CD4-positive, alpha-beta T cell (primary cell): ENCODE measurements around the gene SCN8A. TPM values are rescaled to one million over a fixed set of nuclear protein-coding genes. Genes with fewer than 3 reads are reported as not detected.

Source experiments
- ATAC-seq: fragments of 200-7000 bp; cut with Tn5 transposase; one replicate; pipeline ENCODE4 v1.10.0; 2022; ENCODE audit warnings: mild to moderate bottlenecking; ENCODE audit not compliant: poor library complexity
- CTCF ChIA-PET: fragments of 350-600 bp; sonication (Branson Sonifier 250); formaldehyde crosslinking; loops from one replicate; lab custom pipeline; 2021; ENCODE audit warnings: antibody characterized with exemption, inconsistent platforms; lab: Charles Lee
- POLR2A ChIA-PET: fragments of 350-600 bp; sonication (Branson Sonifier 250); formaldehyde crosslinking; loops from one replicate; lab custom pipeline; 2021; ENCODE audit warnings: antibody characterized with exemption, inconsistent platforms; lab: Charles Lee
- DNase-seq, 14 experiments: peaks; one replicate each; pipeline ENCODE4 v3.0.0-alpha.2; 2013 to 2020; ENCODE audit warnings: mixed read lengths in 2 of 14
- H3K27ac ChIP-seq, 2 donors: one replicate each; pipeline versions ENCODE4 v1.5.1 to v1.7.0; 2013; ENCODE audit warnings: low read length in 2 of 2, low read depth in 1 of 2, mild to moderate bottlenecking in 1 of 2
- H3K27me3 ChIP-seq, 2 experiments: 1 replicate in 1 of 2; 2 replicates in 1 of 2; pipeline versions ENCODE4 v1.6.1 to v1.7.0; 2013; ENCODE audit warnings: low read length in 2 of 2, control low read depth in 1 of 2, mild to moderate bottlenecking in 1 of 2, moderate library complexity in 1 of 2; ENCODE audit not compliant: insufficient read depth in 2 of 2, control insufficient read depth in 1 of 2
- H3K36me3 ChIP-seq: one replicate; pipeline ENCODE4 v1.6.1; 2013; ENCODE audit warnings: low read length, control low read depth; ENCODE audit not compliant: insufficient read depth
- H3K4me1 ChIP-seq: one replicate; pipeline ENCODE4 v1.6.1; 2013; ENCODE audit warnings: low read length, control low read depth; ENCODE audit not compliant: insufficient read depth
- H3K4me3 ChIP-seq: one replicate; pipeline ENCODE4 v1.5.1; 2013; ENCODE audit warnings: mild to moderate bottlenecking, low read length, moderate library complexity
- H3K9me3 ChIP-seq, 2 experiments: 1 replicate in 1 of 2; 2 replicates in 1 of 2; pipeline versions ENCODE4 v1.6.1 to v1.7.0; 2013; ENCODE audit warnings: low read length in 2 of 2, mild to moderate bottlenecking in 2 of 2, control low read depth in 1 of 2, moderate library complexity in 1 of 2; ENCODE audit not compliant: control insufficient read depth in 1 of 2, insufficient read depth in 1 of 2
- H3K27ac Mint-ChIP-seq: one replicate; pipeline ENCODE4 v1.8.0; 2020; ENCODE audit warnings: mixed read lengths
- H3K27me3 Mint-ChIP-seq: one replicate; pipeline ENCODE4 v1.8.0; 2021; ENCODE audit warnings: mixed read lengths
- H3K36me3 Mint-ChIP-seq: one replicate; pipeline ENCODE4 v1.8.0; 2021; ENCODE audit warnings: low read depth, mixed read lengths
- H3K4me1 Mint-ChIP-seq: one replicate; pipeline ENCODE4 v1.8.0; 2021; ENCODE audit warnings: low read depth, mixed read lengths
- H3K4me3 Mint-ChIP-seq: one replicate; pipeline ENCODE4 v1.8.0; 2020; ENCODE audit warnings: mild to moderate bottlenecking, mixed read lengths
- H3K9me3 Mint-ChIP-seq: one replicate; pipeline ENCODE4 v1.8.0; 2020; ENCODE audit warnings: mixed read lengths
- CTCF ChIP-seq: fragments of 200-600 bp; IDR thresholded peaks from one replicate; pipeline ENCODE4 v1.8.0; 2022; ENCODE audit warnings: antibody characterized with exemption, mild to moderate bottlenecking
- intact Hi-C, 2 experiments: fragments of 100-400 bp; cut with DNase I in 1 of 2; cut with micrococcal nuclease in 1 of 2; formaldehyde crosslinking; loops; one replicate each; pipeline versions ENCODE4 v1.15.1 to v1.9.0; 2023 to 2025; cut with DNase I, micrococcal nuclease
- total RNA-seq, 174 experiments: library from RNA in 2 of 174; stranded (reverse) in 2 of 174; gene quantifications; one replicate each; pipeline ENCODE4 v1.2.3 and lab custom pipeline; 2021 to 2026

The SCN8A gene
- total RNA-seq, 2 experiments from 2014 or later: 0.14 to 0.36 TPM

- Mint-ChIP-seq H3K9me3 (no peaks in the 10 kb centered on the region), H3K27ac (no peak overlapping the region), H3K36me3 (no peaks in the 10 kb centered on the region), H3K4me1 (no peaks in the 10 kb centered on the region), H3K27me3 (no peaks in the 10 kb centered on the region), H3K4me3 (no peak overlapping the region)
- CTCF ChIA-PET: no interaction called here
- Histone ChIP-seq H3K27me3 (no peaks in the 10 kb centered on the region), H3K9me3 (no peaks in the 10 kb centered on the region), H3K27ac (no peak overlapping the region), H3K4me3 (no peak overlapping the region), H3K36me3 (no peaks in the 10 kb centered on the region), H3K4me1 (no peaks in the 10 kb centered on the region)
- DNase-seq (no peak), ATAC-seq (no peak)
- POLR2A ChIA-PET: no interaction called here
- intact Hi-C loops: no loop called here
- no peak for TF ChIP-seq CTCF
These were observed 115.2 kb downstream of the SCN8A start for GRCh38 chr12:51706206-51706605.

GRCh38 chr12:51714666-51715065 lies 123.6 kb downstream of the SCN8A start:
- H3K27ac ChIP-seq: no peak overlapping the region
- H3K27ac Mint-ChIP-seq: no peak overlapping the region
- no peak overlapping the region for H3K4me3 ChIP-seq
- ChIA-PET POLR2A (no interaction called here), CTCF (interaction anchor here (1.1 kb wide), 1 partner anchor 121 kb away, joined by 3 read pairs; no protein-coding TSS in a partner anchor)
- H3K9me3 Mint-ChIP-seq: no peaks in the 10 kb centered on the region
- no peak for TF ChIP-seq CTCF
- no peak for DNase-seq
- peaks cover 18% of the 10 kb centered on the region for H3K27me3 Mint-ChIP-seq
- no peaks in the 10 kb centered on the region for H3K4me1 ChIP-seq
- no peaks in the 10 kb centered on the region for H3K9me3 ChIP-seq
- no peak for ATAC-seq
- H3K27me3 ChIP-seq: peaks cover 0 to 7% of the 10 kb centered on the region in 2 experiments
- no peak overlapping the region for H3K4me3 Mint-ChIP-seq
- no peaks in the 10 kb centered on the region for H3K36me3 ChIP-seq
- no peaks in the 10 kb centered on the region for H3K36me3 Mint-ChIP-seq
- intact Hi-C loops: no loop called here
- H3K4me1 Mint-ChIP-seq: no peaks in the 10 kb centered on the region

- DNase-seq (no peak), ATAC-seq (no peak)
- Mint-ChIP-seq H3K9me3 (no peaks in the 10 kb centered on the region), H3K27ac (no peak overlapping the region), H3K36me3 (no peaks in the 10 kb centered on the region), H3K27me3 (peaks cover 32% of the 10 kb centered on the region), H3K4me3 (no peak overlapping the region), H3K4me1 (peaks cover 12% of the 10 kb centered on the region)
- Histone ChIP-seq H3K36me3 (no peaks in the 10 kb centered on the region), H3K27me3 (peaks cover 5 to 20% of the 10 kb centered on the region in 2 experiments), H3K9me3 (no peaks in the 10 kb centered on the region), H3K4me1 (peaks cover 8% of the 10 kb centered on the region), H3K27ac (no peak overlapping the region), H3K4me3 (no peak overlapping the region)
- TF ChIP-seq CTCF: no peak
- ChIA-PET CTCF (no interaction called here), POLR2A (no interaction called here)
- intact Hi-C loops: no loop called here
These were observed 126.4 kb downstream of the SCN8A start for GRCh38 chr12:51717326-51717925.
